Subcutaneous abdominal adipose tissue (tissue), 5 donors: Measurements from ENCODE around the gene UPF3A.
A peak's percentile ranks its signal among the peaks of the same experiment; 100 is the strongest.
"Not testable (repeated sequence)": the region's sequence is repeated elsewhere in the genome, so short reads cannot be mapped to it uniquely, and the experiment has no call there.

Source experiments
- H3K27ac ChIP-seq: one replicate; pipeline ENCODE4 v1.7.0; 2013; ENCODE audit warnings: low read depth, mild to moderate bottlenecking, inconsistent platforms, low read length, moderate library complexity
- H3K27me3 ChIP-seq, 5 donors: one replicate each; pipeline ENCODE4 v1.7.0; 2013; ENCODE audit warnings: low read length in 5 of 5, inconsistent platforms in 1 of 5; ENCODE audit not compliant: control insufficient read depth in 5 of 5, insufficient read depth in 4 of 5
- H3K36me3 ChIP-seq, 5 donors: one replicate each; pipeline ENCODE4 v1.7.0; 2013; ENCODE audit warnings: low read length in 5 of 5; ENCODE audit not compliant: control insufficient read depth in 5 of 5, insufficient read depth in 5 of 5
- H3K4me1 ChIP-seq, 5 donors: one replicate each; pipeline ENCODE4 v1.7.0; 2013; ENCODE audit warnings: low read length in 5 of 5, mild to moderate bottlenecking in 3 of 5, moderate library complexity in 1 of 5; ENCODE audit not compliant: control insufficient read depth in 5 of 5, insufficient read depth in 5 of 5
- H3K4me3 ChIP-seq, 5 donors: one replicate each; pipeline ENCODE4 v1.7.0; 2013; ENCODE audit warnings: low read length in 5 of 5, low read depth in 1 of 5
- H3K9ac ChIP-seq, 5 donors: one replicate each; pipeline ENCODE4 v1.7.0; 2013; ENCODE audit warnings: low read length in 5 of 5, mild to moderate bottlenecking in 4 of 5, moderate library complexity in 3 of 5
- H3K9me3 ChIP-seq, 5 donors: one replicate each; pipeline ENCODE4 v1.7.0; 2013; ENCODE audit warnings: low read length in 5 of 5; ENCODE audit not compliant: control insufficient read depth in 5 of 5
- donor health status: healthy.
- donor health status: healthy.
- donor health status: healthy.
- donor health status: healthy.
- donor health status: healthy.

The UPF3A gene

DNA sequence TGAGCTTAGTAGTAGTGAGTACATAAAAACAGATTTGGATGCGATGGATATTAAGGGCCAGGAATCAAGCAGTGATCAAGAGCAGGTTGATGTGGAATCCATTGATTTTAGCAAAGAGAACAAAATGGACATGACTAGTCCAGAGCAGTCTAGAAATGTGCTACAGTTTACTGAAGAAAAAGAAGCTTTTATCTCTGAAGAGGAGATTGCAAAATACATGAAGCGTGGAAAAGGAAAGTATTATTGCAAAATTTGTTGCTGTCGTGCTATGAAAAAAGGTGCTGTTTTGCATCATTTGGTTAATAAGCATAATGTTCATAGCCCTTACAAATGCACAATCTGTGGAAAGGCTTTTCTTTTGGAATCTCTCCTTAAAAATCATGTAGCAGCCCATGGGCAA, 44.3 kb downstream of the UPF3A start:
- H3K9me3 ChIP-seq = no peaks in the 10 kb centered on the region
- peaks cover 0 to 20% (median 12%) of the 10 kb centered on the region in 5 donors for H3K4me1 ChIP-seq
- H3K36me3 ChIP-seq = peaks cover 22 to 43% (median 41%) of the 10 kb centered on the region in 5 donors
- peak overlapping the region in 1 of 5 donors; percentile 56 for H3K9ac ChIP-seq
- H3K27me3 ChIP-seq = no peaks in the 10 kb centered on the region
- no peak overlapping the region for H3K4me3 ChIP-seq
- no peak overlapping the region for H3K27ac ChIP-seq

GRCh38 chr13:114328034-114328433, 46.6 kb downstream of the UPF3A start:
- H3K27me3 ChIP-seq = no peaks in the 10 kb centered on the region
- no peak overlapping the region for H3K4me3 ChIP-seq
- H3K36me3 ChIP-seq = peaks cover 14 to 32% (median 25%) of the 10 kb centered on the region in 5 donors
- peaks cover 0 to 20% (median 12%) of the 10 kb centered on the region in 5 donors for H3K4me1 ChIP-seq
- no peak overlapping the region for H3K27ac ChIP-seq
- H3K9me3 ChIP-seq = no peaks in the 10 kb centered on the region
- H3K9ac ChIP-seq = no peak overlapping the region

GRCh38 chr13:114328595-114328994, 47.2 kb downstream of the UPF3A start:
- Histone ChIP-seq H3K4me1 (peaks cover 0 to 20% (median 12%) of the 10 kb centered on the region in 5 donors), H3K27me3 (no peaks in the 10 kb centered on the region), H3K9me3 (no peaks in the 10 kb centered on the region), H3K4me3 (no peak overlapping the region), H3K36me3 (peaks cover 8 to 26% (median 21%) of the 10 kb centered on the region in 5 donors), H3K27ac (no peak overlapping the region), H3K9ac (peak overlapping the region in 1 of 5 donors; percentile 7)

DNA sequence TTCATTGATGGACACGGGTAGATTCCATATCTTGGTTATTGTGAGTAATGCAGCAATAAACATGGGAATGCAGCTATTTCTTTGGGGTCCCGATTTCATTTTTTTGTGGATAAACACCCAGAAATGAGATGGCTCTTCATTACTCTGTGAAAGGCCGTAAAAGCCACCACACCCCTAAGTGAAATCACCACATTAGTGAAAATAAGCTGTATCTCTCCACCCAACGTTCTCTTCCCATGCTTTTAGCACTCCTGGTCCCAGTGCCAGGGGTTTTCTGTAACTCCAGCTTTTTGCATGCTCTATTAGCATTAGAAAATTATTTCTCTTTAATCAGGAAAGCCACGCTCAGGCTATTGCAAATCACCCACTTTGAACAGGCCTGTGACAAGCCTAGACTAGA, 48.7 kb downstream of the UPF3A start:
- Histone ChIP-seq H3K9ac (no peak overlapping the region), H3K27ac (no peak overlapping the region), H3K4me1 (peaks cover 0 to 20% (median 16%) of the 10 kb centered on the region in 5 donors), H3K36me3 (peaks cover 3 to 11% (median 6%) of the 10 kb centered on the region in 5 donors), H3K27me3 (no peaks in the 10 kb centered on the region), H3K4me3 (no peak overlapping the region), H3K9me3 (no peaks in the 10 kb centered on the region)

- not testable (repeated sequence) for H3K27me3 ChIP-seq, H3K27ac ChIP-seq, H3K4me1 ChIP-seq, H3K9ac ChIP-seq, H3K36me3 ChIP-seq, H3K9me3 ChIP-seq
- peak overlapping the region in 1 of 5 donors; percentile 26 for H3K4me3 ChIP-seq
These were observed 52.5 kb downstream of the UPF3A start for GRCh38 chr13:114333881-114334280.

- Histone ChIP-seq H3K9ac (no peak overlapping the region), H3K27ac (no peak overlapping the region), H3K9me3 (no peaks in the 10 kb centered on the region), H3K27me3 (no peaks in the 10 kb centered on the region), H3K36me3 (no peaks in the 10 kb centered on the region), H3K4me3 (peak overlapping the region in 2 of 5 donors; percentile 26 to 33), H3K4me1 (peaks cover 0 to 7% (median 0%) of the 10 kb centered on the region in 5 donors)
These were observed 53.1 kb downstream of the UPF3A start for GRCh38 chr13:114334305-114335053.

GRCh38 chr13:114336457-114336856, 55.1 kb downstream of the UPF3A start:
- not testable (repeated sequence) for H3K36me3 ChIP-seq, H3K9me3 ChIP-seq, H3K4me3 ChIP-seq, H3K27ac ChIP-seq, H3K27me3 ChIP-seq, H3K9ac ChIP-seq
- H3K4me1 ChIP-seq = peaks cover 3 to 24% (median 17%) of the 10 kb centered on the region in 5 donors

DNA sequence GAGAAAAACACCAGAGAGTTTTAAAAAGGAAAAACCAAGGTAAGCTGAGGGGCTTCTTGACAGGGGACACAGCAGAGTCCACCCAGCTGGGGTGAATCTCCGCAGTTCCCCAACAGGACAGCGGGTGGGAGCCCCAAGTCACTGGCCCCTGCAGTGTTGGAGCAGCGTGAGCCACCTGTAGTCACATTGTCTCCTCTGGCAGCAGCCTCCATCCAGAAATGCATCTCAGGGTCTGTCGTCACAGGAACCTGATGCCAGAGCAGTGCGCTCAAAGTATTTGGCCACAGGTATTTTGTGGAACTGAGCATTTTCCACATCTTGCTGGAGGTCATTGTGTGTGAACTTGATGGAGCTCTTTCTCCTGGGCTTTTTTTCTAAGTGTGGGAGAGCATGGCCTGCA, 57.6 kb downstream of the UPF3A start:
- H3K9ac ChIP-seq = no peak overlapping the region
- no peaks in the 10 kb centered on the region for H3K36me3 ChIP-seq
- H3K4me1 ChIP-seq = peaks cover 3 to 26% (median 17%) of the 10 kb centered on the region in 5 donors
- H3K27ac ChIP-seq = no peak overlapping the region
- no peak overlapping the region for H3K4me3 ChIP-seq
- no peaks in the 10 kb centered on the region for H3K9me3 ChIP-seq
- no peaks in the 10 kb centered on the region for H3K27me3 ChIP-seq

DNA sequence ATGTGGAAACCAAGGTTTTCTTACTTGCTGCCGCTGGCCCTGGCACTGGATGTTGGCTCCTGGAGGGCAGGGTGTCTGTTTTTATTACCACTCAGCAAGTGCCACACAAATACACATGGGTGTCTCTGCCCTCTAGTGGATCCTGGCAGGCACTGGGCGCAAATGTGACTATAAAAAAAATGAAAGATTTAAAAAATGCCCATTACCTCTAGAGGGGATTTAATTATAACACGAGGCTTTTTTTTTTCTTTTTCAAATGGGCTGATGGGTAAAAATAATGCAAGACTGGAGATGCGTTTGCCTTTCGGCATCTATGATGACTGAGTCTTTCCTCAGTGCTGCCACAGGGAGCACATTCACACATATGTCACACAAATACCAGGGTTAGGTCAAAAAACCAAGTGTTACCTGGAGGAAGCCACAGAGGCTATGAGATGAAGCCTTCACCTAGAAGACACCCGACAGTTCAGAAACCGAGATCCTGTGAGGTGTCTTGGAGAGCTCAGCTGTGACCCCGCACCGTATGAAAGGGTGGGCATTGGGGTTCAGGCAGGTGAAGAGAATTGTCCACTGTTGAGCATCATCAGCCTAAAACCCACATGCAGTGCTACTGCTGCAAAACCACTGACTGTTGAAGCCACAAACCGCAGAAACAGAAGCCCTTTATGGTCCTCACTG, 58.6 kb downstream of the UPF3A start:
- no peaks in the 10 kb centered on the region for H3K36me3 ChIP-seq
- H3K4me1 ChIP-seq = peaks cover 3 to 20% (median 11%) of the 10 kb centered on the region in 5 donors
- no peaks in the 10 kb centered on the region for H3K27me3 ChIP-seq
- H3K9me3 ChIP-seq = no peaks in the 10 kb centered on the region
- H3K9ac ChIP-seq = no peak overlapping the region
- no peak overlapping the region for H3K27ac ChIP-seq
- no peak overlapping the region for H3K4me3 ChIP-seq
